ENCODE measurements around the gene HPS1. TPM values are rescaled to one million over a fixed set of nuclear protein-coding genes. Genes with fewer than 3 reads are reported as not detected.

The HPS1 gene
- total and polyA plus RNA-seq, 2 donors (not counting 3 experiments of a cell fraction or from before 2014, with no cell fraction given) = 60.7 to 67.5 TPM

DNA sequence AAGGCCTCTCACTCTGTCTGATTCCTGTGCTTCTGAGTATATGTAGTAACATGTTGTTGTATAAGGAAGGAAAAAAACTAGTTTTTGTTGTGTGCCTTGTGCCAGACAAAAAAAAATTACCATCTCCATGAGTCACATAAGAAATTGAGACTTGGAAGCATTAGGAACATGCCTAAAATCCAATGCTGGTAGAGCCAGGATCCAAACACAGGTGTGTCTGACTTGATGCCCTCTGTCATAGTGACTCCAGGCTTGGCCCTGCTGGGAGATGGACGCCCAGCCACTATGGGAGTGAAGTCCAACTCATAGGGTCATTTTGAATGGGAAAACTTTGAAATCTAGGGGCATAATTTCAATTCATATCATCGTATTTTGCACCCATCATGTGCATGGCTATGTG is 69.7 kb downstream of the HPS1 start:
- H3K4me3 ChIP-seq (replicated peaks in 1 of 3; ENCODE audit: insufficient read depth in 1 of 3, low read depth in 1 of 3, low read length in 3 of 3) = no peak overlapping the region
- no peak overlapping the region for H2AFZ ChIP-seq (ENCODE audit: low read depth, low read length)
- H3K27ac ChIP-seq (ENCODE audit: insufficient read depth, low read depth, low read length) = no peak overlapping the region
- no peaks in the 10 kb centered on the region for H3K4me1 ChIP-seq (ENCODE audit: control insufficient read depth, extremely low read depth, insufficient read depth, low read length)
- H3K36me3 ChIP-seq (ENCODE audit: control insufficient read depth in 2 of 2, extremely low read depth in 1 of 2, insufficient read depth in 2 of 2, low read length in 2 of 2) = no peaks in the 10 kb centered on the region
- no peak overlapping the region for H3K9ac ChIP-seq (replicated peaks; ENCODE audit: extremely low read depth, insufficient read depth, low read length)
- FAIRE-seq (no peak), DNase-seq (ENCODE audit: low read depth, low spot score) (no peak)
- intact Hi-C loops (cut with micrococcal nuclease) = no loop called here
- ChIA-PET CTCF (no interaction called here), POLR2A (no interaction called here)
- H3K9me3 ChIP-seq (replicated peaks; ENCODE audit: control insufficient read depth, insufficient read depth, low read length) = no peaks in the 10 kb centered on the region
- H3K9me1 ChIP-seq (replicated peaks; ENCODE audit: control insufficient read depth, extremely low read depth, insufficient read depth, low read length) = no peaks in the 10 kb centered on the region
- H3K4me2 ChIP-seq (ENCODE audit: insufficient read depth, low read length) = no peak overlapping the region
- BruUV-seq (replicated peaks) = no TSS peak
- peaks cover 0 to 7% of the 10 kb centered on the region in 2 experiments for H3K27me3 ChIP-seq (ENCODE audit: control insufficient read depth in 2 of 2, insufficient read depth in 2 of 2, low read length in 2 of 2)
- H3K79me2 ChIP-seq (ENCODE audit: control insufficient read depth, insufficient read depth, low read length) = no peaks in the 10 kb centered on the region
- dilution Hi-C loops (cut with MboI; ENCODE audit: extremely low pct_ligation_motif_present, low sequenced_read_pairs) = no loop called here
- TF ChIP-seq JUN (IDR thresholded peaks at IDR 0.05; ENCODE audit: borderline replicate concordance, insufficient read depth, insufficient read length, low read depth) (no peak), POLR2A (IDR thresholded peaks at IDR 0.05; ENCODE audit: low read depth, low read length) (no peak), MYC (IDR thresholded peaks at IDR 0.05; ENCODE audit: low read depth, low read length) (no peak), GATA2 (IDR thresholded peaks at IDR 0.05; ENCODE audit: insufficient read depth, insufficient read length, low read depth, low read length) (no peak), POLR2AphosphoS5 (IDR thresholded peaks at IDR 0.05; ENCODE audit: insufficient read depth, low read depth, low read length) (no peak), EZH2 (IDR thresholded peaks at IDR 0.05; ENCODE audit: borderline replicate concordance, low read depth, low read length, severe bottlenecking) (no peak), FOS (IDR thresholded peaks at IDR 0.05; ENCODE audit: borderline replicate concordance, insufficient read depth, low read length) (no peak)
- TF ChIP-seq, protein P1, sequence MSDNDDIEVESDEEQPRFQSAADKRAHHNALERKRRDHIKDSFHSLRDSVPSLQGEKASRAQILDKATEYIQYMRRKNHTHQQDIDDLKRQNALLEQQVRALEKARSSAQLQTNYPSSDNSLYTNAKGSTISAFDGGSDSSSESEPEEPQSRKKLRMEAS (IDR thresholded peaks at IDR 0.05; ENCODE audit: insufficient read depth, insufficient read length) = no peak
- TF ChIP-seq, protein P2, sequence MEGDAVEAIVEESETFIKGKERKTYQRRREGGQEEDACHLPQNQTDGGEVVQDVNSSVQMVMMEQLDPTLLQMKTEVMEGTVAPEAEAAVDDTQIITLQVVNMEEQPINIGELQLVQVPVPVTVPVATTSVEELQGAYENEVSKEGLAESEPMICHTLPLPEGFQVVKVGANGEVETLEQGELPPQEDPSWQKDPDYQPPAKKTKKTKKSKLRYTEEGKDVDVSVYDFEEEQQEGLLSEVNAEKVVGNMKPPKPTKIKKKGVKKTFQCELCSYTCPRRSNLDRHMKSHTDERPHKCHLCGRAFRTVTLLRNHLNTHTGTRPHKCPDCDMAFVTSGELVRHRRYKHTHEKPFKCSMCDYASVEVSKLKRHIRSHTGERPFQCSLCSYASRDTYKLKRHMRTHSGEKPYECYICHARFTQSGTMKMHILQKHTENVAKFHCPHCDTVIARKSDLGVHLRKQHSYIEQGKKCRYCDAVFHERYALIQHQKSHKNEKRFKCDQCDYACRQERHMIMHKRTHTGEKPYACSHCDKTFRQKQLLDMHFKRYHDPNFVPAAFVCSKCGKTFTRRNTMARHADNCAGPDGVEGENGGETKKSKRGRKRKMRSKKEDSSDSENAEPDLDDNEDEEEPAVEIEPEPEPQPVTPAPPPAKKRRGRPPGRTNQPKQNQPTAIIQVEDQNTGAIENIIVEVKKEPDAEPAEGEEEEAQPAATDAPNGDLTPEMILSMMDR (IDR thresholded peaks at IDR 0.05; ENCODE audit: extremely low read depth in 1 of 2, insufficient read depth in 1 of 2, low read depth in 1 of 2, low read length in 2 of 2) = no peak
- no peaks in the 10 kb centered on the region for H4K20me1 ChIP-seq (replicated peaks; ENCODE audit: control insufficient read depth, extremely low read depth, insufficient read depth, low read length)

All from endothelial cell of umbilical vein (primary cell).